ENCODE measurements around the gene PRUNE2. TPM values are rescaled to one million over a fixed set of nuclear protein-coding genes. Genes with fewer than 3 reads are reported as not detected.

PRUNE2 gene
- total and polyA plus RNA-seq, 2 of the 13 experiments (the other 11 are each of a cell fraction or from before 2014, with no cell fraction given), result 0.02 TPM; not detected in 1

- no peak for TF ChIP-seq ZNF335 (CRISPR knock-in tag; IDR thresholded peaks at IDR 0.05)
- no peak for TF ChIP-seq MED1 (CRISPR knock-in tag; IDR thresholded peaks at IDR 0.05)
- TF ChIP-seq KMT2B (CRISPR knock-in tag; IDR thresholded peaks at IDR 0.05), result no peak
- TF ChIP-seq ZNF563 (CRISPR knock-in tag; IDR thresholded peaks at IDR 0.05), result no peak
These were observed 3.5 kb downstream of the PRUNE2 start (continued) for GRCh38 chr9:76902395-76902794.

GRCh38 chr9:76901801-76902200 lies 4.1 kb downstream of the PRUNE2 start:
- TF ChIP-seq ZC3H4 (CRISPR knock-in tag; IDR thresholded peaks at IDR 0.05; ENCODE audit: borderline replicate concordance) (no peak), ZNF569 (CRISPR knock-in tag; IDR thresholded peaks at IDR 0.05; ENCODE audit: borderline replicate concordance) (no peak), TARDBP (CRISPR knock-in tag; IDR thresholded peaks at IDR 0.05) (no peak), MTERF4 (CRISPR knock-in tag; IDR thresholded peaks at IDR 0.05) (no peak), SP5 (CRISPR knock-in tag; IDR thresholded peaks at IDR 0.05; ENCODE audit: borderline replicate concordance, low read depth) (no peak), HOXA9 (CRISPR knock-in tag; IDR thresholded peaks at IDR 0.05; ENCODE audit: borderline replicate concordance) (no peak), ZNF12 (CRISPR knock-in tag; IDR thresholded peaks at IDR 0.05) (no peak), NFE2L1 (CRISPR knock-in tag; IDR thresholded peaks at IDR 0.05; ENCODE audit: borderline replicate concordance) (no peak), ZNF615 (CRISPR knock-in tag; IDR thresholded peaks at IDR 0.05; ENCODE audit: borderline replicate concordance) (no peak), MAX (IDR thresholded peaks at IDR 0.05) (no peak), ATM (IDR thresholded peaks at IDR 0.05; ENCODE audit: borderline replicate concordance) (no peak), MYPOP (CRISPR knock-in tag; IDR thresholded peaks at IDR 0.05) (no peak), ZMAT3 (CRISPR knock-in tag; conservative IDR thresholded peaks at IDR 0.05) (no peak), ZNF75D (CRISPR knock-in tag; IDR thresholded peaks at IDR 0.05; ENCODE audit: borderline replicate concordance) (no peak), ZFP41 (CRISPR knock-in tag; IDR thresholded peaks at IDR 0.05; ENCODE audit: borderline replicate concordance) (no peak), ZSCAN25 (CRISPR knock-in tag; IDR thresholded peaks at IDR 0.05) (no peak), JDP2 (CRISPR knock-in tag; IDR thresholded peaks at IDR 0.05; ENCODE audit: borderline replicate concordance) (no peak)
- no TSS peak for BruUV-seq (replicated peaks)
- Histone ChIP-seq H3K9ac (ENCODE audit: insufficient read depth, low read depth, low read length) (no peak overlapping the region), H3K27ac (ENCODE audit: extremely low read length, insufficient read depth, low read length) (no peak overlapping the region), H3K27me3 (ENCODE audit: control insufficient read depth in 1 of 2, insufficient read depth in 2 of 2, low read length in 2 of 2) (peaks cover 0 to 18% of the 10 kb centered on the region in 2 experiments; a peak in 3 of 5 replicates), H3K4me3 (replicated peaks in 1 of 3; ENCODE audit: insufficient read depth in 1 of 3, low read depth in 2 of 3, low read length in 3 of 3) (no peak overlapping the region), H3K9me3 (ENCODE audit: low read length) (no peaks in the 10 kb centered on the region), H4K20me1 (ENCODE audit: insufficient read depth, low read length) (no peaks in the 10 kb centered on the region), H3K79me2 (ENCODE audit: insufficient read depth, low read length) (no peaks in the 10 kb centered on the region), H3K36me3 (replicated peaks in 1 of 2; ENCODE audit: control insufficient read depth in 1 of 2, insufficient read depth in 2 of 2, low read length in 2 of 2) (no peaks in the 10 kb centered on the region), H3K4me2 (ENCODE audit: low read depth, low read length) (no peak overlapping the region), H3K4me1 (ENCODE audit: insufficient read depth, low read length) (no peaks in the 10 kb centered on the region), H2AFZ (ENCODE audit: low read length) (no peak overlapping the region)
- 6% methylated on average over 2 of the region's 2 CpGs for WGBS (ENCODE audit: low lambda C conversion rate)
- ATAC-seq, result no peak
- intact Hi-C loops (cut with micrococcal nuclease; ENCODE audit: unreplicated experiment), result no loop called here
- FAIRE-seq, result no peak
- ChIA-PET POLR2A (no interaction called here), CTCF (ENCODE audit: low intra/inter-chr PET ratio, low total read pairs) (no interaction called here)
- in situ Hi-C loops (cut with HindIII; ENCODE audit: extremely low pct_ligation_motif_present, low pct_unique_long_range_greater_than_20kb), result no loop called here
- no peak for DNase-seq (ENCODE audit: low spot score)

Data from HepG2 (cell line).